H9 (cell line): ENCODE results near the gene NAALADL1. TPM values are rescaled to one million over a fixed set of nuclear protein-coding genes. Genes with fewer than 3 reads are reported as not detected.
"Not testable (repeated sequence)": the region's sequence is repeated elsewhere in the genome, so short reads cannot be mapped to it uniquely, and the experiment has no call there.

Experiments
- DNase-seq: peaks from one replicate; pipeline ENCODE4 v3.0.0-alpha.2; 2017
- H2AFZ ChIP-seq: one replicate; pipeline ENCODE4 v1.6.1; 2013; ENCODE audit warnings: mild to moderate bottlenecking, low read length, control low read depth, moderate library complexity
- H2AK5ac ChIP-seq: 2 replicates; pipeline ENCODE4 v1.6.1; 2013; ENCODE audit warnings: low read length, control low read depth, mixed read lengths; ENCODE audit not compliant: insufficient read length
- H2BK120ac ChIP-seq: one replicate; pipeline ENCODE4 v1.6.1; 2013; ENCODE audit warnings: low read depth, mild to moderate bottlenecking, low read length, control low read depth, inconsistent platforms; ENCODE audit not compliant: poor library complexity, severe bottlenecking
- H2BK12ac ChIP-seq: 2 replicates; pipeline ENCODE4 v1.6.1; 2013; ENCODE audit warnings: low read length, control low read depth, mixed read lengths, low read depth; ENCODE audit not compliant: insufficient read length
- H2BK15ac ChIP-seq: 2 replicates; pipeline ENCODE4 v1.6.1; 2013; ENCODE audit warnings: low read depth, low read length, control low read depth
- H2BK20ac ChIP-seq: one replicate; pipeline ENCODE4 v1.6.1; 2013; ENCODE audit warnings: low read depth, mild to moderate bottlenecking, low read length, control low read depth, inconsistent platforms; ENCODE audit not compliant: poor library complexity, severe bottlenecking
- H2BK5ac ChIP-seq: 2 replicates; pipeline ENCODE4 v1.6.1; 2013; ENCODE audit warnings: low read length, control low read depth, mixed read lengths; ENCODE audit not compliant: insufficient read length
- H3K14ac ChIP-seq: 2 replicates; pipeline ENCODE4 v1.6.1; 2013; ENCODE audit warnings: low read length, control low read depth; ENCODE audit not compliant: insufficient read depth
- H3K18ac ChIP-seq: 2 replicates; pipeline ENCODE4 v1.6.1; 2013; ENCODE audit warnings: low read depth, mild to moderate bottlenecking, mixed read lengths, low read length, control low read depth; ENCODE audit not compliant: insufficient read length
- H3K23ac ChIP-seq: 2 replicates; pipeline ENCODE4 v1.6.1; 2013; ENCODE audit warnings: low read length, control low read depth, mixed read lengths, low read depth; ENCODE audit not compliant: insufficient read length
- H3K23me2 ChIP-seq: 2 replicates; pipeline ENCODE4 v1.6.1; 2013; ENCODE audit warnings: low read depth, mild to moderate bottlenecking, mixed read lengths, low read length, control low read depth; ENCODE audit not compliant: insufficient read length, poor library complexity, severe bottlenecking
- H3K27ac ChIP-seq: 2 replicates; pipeline ENCODE4 v1.5.1; 2013; ENCODE audit warnings: low read length, control low read depth, mixed read lengths, low read depth; ENCODE audit not compliant: insufficient read length
- H3K27me3 ChIP-seq: 2 replicates; pipeline ENCODE4 v1.6.1; 2013; ENCODE audit warnings: low read length, control low read depth, inconsistent platforms; ENCODE audit not compliant: insufficient read depth
- H3K4ac ChIP-seq: 2 replicates; pipeline ENCODE4 v1.6.1; 2013; ENCODE audit warnings: low read depth, mild to moderate bottlenecking, control low read depth, inconsistent platforms, low read length, moderate library complexity
- H3K4me1 ChIP-seq: 2 replicates; pipeline ENCODE4 v1.6.1; 2013; ENCODE audit warnings: low read length, control low read depth, inconsistent platforms; ENCODE audit not compliant: insufficient read depth
- H3K4me2 ChIP-seq: 2 replicates; pipeline ENCODE4 v1.6.1; 2013; ENCODE audit warnings: low read length, control low read depth, mixed read lengths; ENCODE audit not compliant: insufficient read length, insufficient read depth
- H3K56ac ChIP-seq: 2 replicates; pipeline ENCODE4 v1.6.1; 2013; ENCODE audit warnings: low read depth, mild to moderate bottlenecking, mixed read lengths, low read length, control low read depth; ENCODE audit not compliant: insufficient read length
- H3K79me1 ChIP-seq: 2 replicates; pipeline ENCODE4 v1.6.1; 2013; ENCODE audit warnings: low read depth, mild to moderate bottlenecking, moderate library complexity, low read length, control low read depth, inconsistent platforms; ENCODE audit not compliant: insufficient read depth, poor library complexity, severe bottlenecking
- H3K79me2 ChIP-seq: 2 replicates; pipeline ENCODE4 v1.6.1; 2013; ENCODE audit warnings: low read length, control low read depth, inconsistent platforms; ENCODE audit not compliant: insufficient read depth
- H3K9ac ChIP-seq: 2 replicates; pipeline ENCODE4 v1.6.1; 2013; ENCODE audit warnings: low read length, control low read depth, mixed read lengths; ENCODE audit not compliant: insufficient read length; ENCODE audit errors: extremely low read depth
- H3K9me3 ChIP-seq: one replicate; pipeline ENCODE4 v1.6.1; 2013; ENCODE audit warnings: low read depth, low read length, inconsistent platforms; ENCODE audit not compliant: control insufficient read depth
- H3T11ph ChIP-seq: one replicate; pipeline ENCODE4 v1.6.1; 2013; ENCODE audit warnings: mild to moderate bottlenecking, low read length, control low read depth, inconsistent platforms
- H4K20me1 ChIP-seq: one replicate; pipeline ENCODE4 v1.6.1; 2013; ENCODE audit not compliant: control insufficient read depth, insufficient read length, insufficient read depth
- H4K5ac ChIP-seq: 2 replicates; pipeline ENCODE4 v1.6.1; 2013; ENCODE audit warnings: low read depth, mild to moderate bottlenecking, mixed read lengths, low read length, control low read depth; ENCODE audit not compliant: insufficient read length
- H4K8ac ChIP-seq: replicated peaks from 2 replicates; pipeline ENCODE4 v1.6.1; 2013; ENCODE audit warnings: low read length, control low read depth, mixed read lengths, low read depth; ENCODE audit not compliant: insufficient read length
- H4K91ac ChIP-seq: 2 replicates; pipeline ENCODE4 v1.6.1; 2013; ENCODE audit warnings: low read depth, mild to moderate bottlenecking, moderate library complexity, mixed read lengths, low read length, control low read depth; ENCODE audit not compliant: insufficient read length
- H3K27ac Mint-ChIP-seq, 3 experiments: 2 replicates in 2 of 3; 3 replicates in 1 of 3; pipeline ENCODE4 v1.8.0; 2020 to 2021; ENCODE audit warnings: mixed read lengths in 3 of 3, mild to moderate bottlenecking in 1 of 3, moderate library complexity in 1 of 3
- H3K27me3 Mint-ChIP-seq: 2 replicates; pipeline ENCODE4 v1.8.0; 2021; ENCODE audit warnings: low read depth, mild to moderate bottlenecking, moderate library complexity, mixed read lengths
- H3K36me3 Mint-ChIP-seq, 3 experiments: 2 replicates in 2 of 3; 3 replicates in 1 of 3; pipeline ENCODE4 v1.8.0; 2020 to 2021; ENCODE audit warnings: low read depth in 3 of 3, mixed read lengths in 3 of 3; ENCODE audit not compliant: insufficient read depth in 1 of 3
- H3K4me1 Mint-ChIP-seq, 2 experiments: 2 replicates each; pipeline ENCODE4 v1.8.0; 2020; ENCODE audit warnings: mixed read lengths in 2 of 2
- H3K4me3 Mint-ChIP-seq, 2 experiments: 2 replicates in 1 of 2; 3 replicates in 1 of 2; pipeline ENCODE4 v1.8.0; 2020 to 2021; ENCODE audit warnings: mild to moderate bottlenecking in 2 of 2, mixed read lengths in 2 of 2, moderate library complexity in 1 of 2
- H3K9me3 Mint-ChIP-seq, 2 experiments: 2 replicates in 1 of 2; 3 replicates in 1 of 2; pipeline ENCODE4 v1.8.0; 2020; ENCODE audit warnings: mild to moderate bottlenecking in 2 of 2, mixed read lengths in 2 of 2, moderate library complexity in 1 of 2
- WGBS: extraction: QIAGEN DNeasy Blood & Tissue Kit; methylation state at CpG from one replicate; pipeline ENCODE4 v1.1.7; 2013; ENCODE audit warnings: missing lambda C conversion rate, low lambda C conversion rate, mixed read lengths; ENCODE audit not compliant: insufficient read length; ENCODE audit errors: extremely low coverage; 5-methylcytosine and 5-hydroxymethylcytosine counted together
- total RNA-seq: library from RNA; stranded (reverse); gene quantifications from 2 replicates; pipeline ENCODE4 v1.2.1, GENCODE V29; 2021
- TF ChIP-seq, protein P1 (sequence below): fragments of 200-600 bp; sonication (generic); conservative IDR thresholded peaks from 3 replicates; pipeline ENCODE4 v1.8.0; 2021; ENCODE audit warnings: antibody characterized with exemption, mild to moderate bottlenecking

The NAALADL1 gene
- total RNA-seq, 1 experiment from 2014 or later: 1.0 TPM

DNA sequence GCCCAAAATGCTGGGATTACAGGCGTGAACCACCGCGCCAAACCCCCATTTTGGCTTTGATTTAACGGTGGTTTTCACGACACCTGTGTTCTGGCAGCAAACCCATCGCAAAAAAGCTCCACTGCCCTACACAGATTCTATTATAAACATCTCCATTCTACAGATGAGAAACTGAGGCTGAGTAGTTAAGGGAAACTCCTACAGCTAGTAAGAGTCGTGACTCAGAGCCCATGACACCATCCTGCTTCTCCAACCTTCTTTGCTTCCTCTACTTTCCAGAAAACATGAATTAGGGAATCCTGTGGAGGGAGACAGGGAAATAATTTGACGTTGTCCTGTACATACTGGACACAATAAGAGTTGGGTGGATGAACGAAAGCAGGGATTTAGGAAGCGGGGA lies 31.5 kb downstream of the NAALADL1 start:
- Histone ChIP-seq H2AFZ (no peak overlapping the region), H3K79me2 (no peaks in the 10 kb centered on the region), H4K8ac (no peak overlapping the region), H3T11ph (no peak overlapping the region), H3K56ac (no peak overlapping the region), H3K4ac (no peak overlapping the region), H2BK5ac (no peak overlapping the region), H4K20me1 (no peaks in the 10 kb centered on the region), H3K23me2 (peaks cover 3% of the 10 kb centered on the region), H2BK20ac (no peak overlapping the region), H2BK15ac (no peak overlapping the region), H4K5ac (no peak overlapping the region), H3K9ac (no peak overlapping the region), H2AK5ac (no peak overlapping the region), H3K23ac (no peak overlapping the region), H3K27me3 (no peaks in the 10 kb centered on the region), H3K18ac (no peak overlapping the region), H3K79me1 (no peaks in the 10 kb centered on the region), H3K4me2 (peak overlapping the region; percentile 33), H2BK120ac (no peak overlapping the region), H3K14ac (no peak overlapping the region), H3K4me1 (no peaks in the 10 kb centered on the region), H2BK12ac (no peak overlapping the region), H4K91ac (no peak overlapping the region), H3K9me3 (no peaks in the 10 kb centered on the region), H3K27ac (no peak overlapping the region)
- peak overlapping the region in 1 of 3 experiments; percentile 2; a peak in 1 of 7 replicates for H3K27ac Mint-ChIP-seq
- peak overlapping the region; percentile 78 to 83 for H3K4me3 Mint-ChIP-seq
- DNase-seq: no peak
- H3K36me3 Mint-ChIP-seq: peaks cover 0 to 8% (median 6%) of the 10 kb centered on the region in 3 experiments; a peak in 3 of 7 replicates
- no CpG with 5 or more reads among the region's 10 CpGs for WGBS
- H3K4me1 Mint-ChIP-seq: peaks cover 9% of the 10 kb centered on the region in 2 experiments
- TF ChIP-seq, protein P1, sequence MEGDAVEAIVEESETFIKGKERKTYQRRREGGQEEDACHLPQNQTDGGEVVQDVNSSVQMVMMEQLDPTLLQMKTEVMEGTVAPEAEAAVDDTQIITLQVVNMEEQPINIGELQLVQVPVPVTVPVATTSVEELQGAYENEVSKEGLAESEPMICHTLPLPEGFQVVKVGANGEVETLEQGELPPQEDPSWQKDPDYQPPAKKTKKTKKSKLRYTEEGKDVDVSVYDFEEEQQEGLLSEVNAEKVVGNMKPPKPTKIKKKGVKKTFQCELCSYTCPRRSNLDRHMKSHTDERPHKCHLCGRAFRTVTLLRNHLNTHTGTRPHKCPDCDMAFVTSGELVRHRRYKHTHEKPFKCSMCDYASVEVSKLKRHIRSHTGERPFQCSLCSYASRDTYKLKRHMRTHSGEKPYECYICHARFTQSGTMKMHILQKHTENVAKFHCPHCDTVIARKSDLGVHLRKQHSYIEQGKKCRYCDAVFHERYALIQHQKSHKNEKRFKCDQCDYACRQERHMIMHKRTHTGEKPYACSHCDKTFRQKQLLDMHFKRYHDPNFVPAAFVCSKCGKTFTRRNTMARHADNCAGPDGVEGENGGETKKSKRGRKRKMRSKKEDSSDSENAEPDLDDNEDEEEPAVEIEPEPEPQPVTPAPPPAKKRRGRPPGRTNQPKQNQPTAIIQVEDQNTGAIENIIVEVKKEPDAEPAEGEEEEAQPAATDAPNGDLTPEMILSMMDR: no peak
- peaks cover 1% of the 10 kb centered on the region; the same call in 1 of the 2 replicates for H3K27me3 Mint-ChIP-seq
- H3K9me3 Mint-ChIP-seq: no peaks in the 10 kb centered on the region

DNA sequence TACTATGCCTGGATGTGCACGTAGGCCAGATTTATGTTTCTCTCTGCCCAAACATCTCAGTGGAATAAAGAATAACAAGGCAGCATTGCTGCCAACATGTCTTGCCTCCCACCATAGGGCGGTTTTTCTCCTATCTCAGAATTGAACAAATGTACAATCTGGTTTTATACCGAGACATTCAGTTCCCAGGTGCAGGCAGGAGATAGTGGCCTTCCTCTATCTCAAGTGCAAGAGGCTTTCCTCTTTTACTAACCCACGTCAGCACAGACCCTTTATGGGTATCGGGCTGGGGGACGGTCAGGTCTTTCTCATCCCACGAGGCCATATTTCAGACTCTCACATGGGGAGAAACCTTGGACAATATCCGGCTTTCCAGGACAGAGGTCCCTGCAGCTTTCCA lies 34.9 kb downstream of the NAALADL1 start:
- not testable (repeated sequence) for H2BK5ac ChIP-seq, H3K4me1 ChIP-seq, H3K9ac ChIP-seq, H2AFZ ChIP-seq, H3K4me3 Mint-ChIP-seq, H3K4me2 ChIP-seq, H3K18ac ChIP-seq, H2BK15ac ChIP-seq, H3K9me3 Mint-ChIP-seq, H2BK120ac ChIP-seq, H2AK5ac ChIP-seq, H3K79me1 ChIP-seq, H3K14ac ChIP-seq, H3K79me2 ChIP-seq, H3K23ac ChIP-seq, H2BK12ac ChIP-seq, H3K56ac ChIP-seq, H4K5ac ChIP-seq, H3K9me3 ChIP-seq, H3K27me3 Mint-ChIP-seq, H3T11ph ChIP-seq, H2BK20ac ChIP-seq, H4K20me1 ChIP-seq, DNase-seq, H3K4me1 Mint-ChIP-seq, H3K4ac ChIP-seq, H3K27me3 ChIP-seq, H3K27ac ChIP-seq, H4K91ac ChIP-seq, H4K8ac ChIP-seq, H3K23me2 ChIP-seq
- H3K27ac Mint-ChIP-seq: peak overlapping the region in 1 of 3 experiments; percentile 23; a peak in 1 of 7 replicates
- peaks cover 6 to 31% (median 28%) of the 10 kb centered on the region in 3 experiments; a peak in 6 of 7 replicates for H3K36me3 Mint-ChIP-seq
- no CpG with 5 or more reads among the region's 8 CpGs for WGBS
